ENCODE data around the gene PIAS3.

DNA sequence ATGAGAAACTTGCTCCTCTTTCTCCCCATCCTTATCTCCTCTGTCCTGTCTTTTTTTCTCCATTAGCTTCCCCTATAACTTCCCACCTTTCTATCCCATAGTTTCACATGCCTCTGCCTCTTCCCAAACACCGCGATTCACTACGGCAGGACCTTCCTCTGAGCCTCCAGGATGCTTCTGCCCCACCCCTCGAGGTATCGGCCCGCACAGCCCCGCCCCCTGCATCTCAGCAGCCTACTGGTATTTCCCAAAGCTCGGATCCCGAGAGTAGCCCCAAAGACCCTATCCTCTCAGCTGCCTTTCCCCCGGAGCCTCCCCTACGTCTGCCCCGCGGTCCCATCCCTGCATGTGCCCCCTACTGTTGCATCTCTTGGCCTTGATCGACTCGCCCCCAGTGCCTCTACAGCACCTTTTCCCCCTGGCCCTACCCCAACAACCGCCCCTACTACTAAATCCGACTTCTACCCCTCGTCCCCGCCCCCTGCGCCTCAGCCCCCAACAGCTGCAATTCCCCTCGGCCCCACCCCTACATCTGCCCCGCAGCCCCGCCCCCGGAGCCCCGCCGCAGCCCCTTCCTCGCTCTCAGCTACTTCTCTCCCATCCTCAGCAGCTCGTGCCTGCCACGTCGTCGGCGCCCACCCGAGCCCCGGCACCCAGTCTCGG lies 512 bp downstream of the PIAS3 start:
- no peak for TF ChIP-seq POLR2AphosphoS5 (IDR thresholded peaks at IDR 0.05; ENCODE audit: low read depth, low read length)
- TF ChIP-seq POLR2A (IDR thresholded peaks at IDR 0.05; ENCODE audit: low read depth, low read length): no peak

Measured in GM12892 (cell line).